Skeletal muscle satellite cell (primary cell): Measurements from ENCODE around the gene CSN2.
"Not testable (repeated sequence)": the region's sequence is repeated elsewhere in the genome, so short reads cannot be mapped to it uniquely, and the experiment has no call there.

ENCODE experiments used
- H3K27me3 ChIP-seq: 2 replicates; pipeline ENCODE4 v1.7.0; 2013; ENCODE audit warnings: low read length; ENCODE audit not compliant: control insufficient read depth, insufficient read depth
- H3K36me3 ChIP-seq: 2 replicates; pipeline ENCODE4 v1.7.0; 2013; ENCODE audit warnings: mild to moderate bottlenecking, control low read depth, low read length; ENCODE audit not compliant: insufficient read depth
- H3K4me1 ChIP-seq: 2 replicates; pipeline ENCODE4 v1.7.0; 2013; ENCODE audit warnings: low read length; ENCODE audit not compliant: control insufficient read depth, insufficient read depth
- H3K4me2 ChIP-seq: 2 replicates; pipeline ENCODE4 v1.7.0; 2013; ENCODE audit warnings: mild to moderate bottlenecking, low read length
- H3K4me3 ChIP-seq: 2 replicates; pipeline ENCODE4 v1.7.0; 2013; ENCODE audit warnings: low read length
- H3K9ac ChIP-seq: 2 replicates; pipeline ENCODE4 v1.7.0; 2013; ENCODE audit warnings: mild to moderate bottlenecking, low read depth, low read length, moderate library complexity
- H3K9me3 ChIP-seq: replicated peaks from 2 replicates; pipeline ENCODE4 v1.7.0; 2013; ENCODE audit warnings: mild to moderate bottlenecking, control low read depth, low read length

The CSN2 gene

GRCh38 chr4:69970071-69970470, 4.5 kb upstream of the CSN2 start:
- Histone ChIP-seq H3K4me2 (no peak overlapping the region), H3K36me3 (no peaks in the 10 kb centered on the region), H3K27me3 (no peaks in the 10 kb centered on the region), H3K9me3 (no peaks in the 10 kb centered on the region), H3K4me1 (no peaks in the 10 kb centered on the region), H3K9ac (no peak overlapping the region), H3K4me3 (no peak overlapping the region)

GRCh38 chr4:69957209-69957608, 8.3 kb downstream of the CSN2 start:
- Histone ChIP-seq H3K4me3 (no peak overlapping the region), H3K4me1 (no peaks in the 10 kb centered on the region), H3K4me2 (no peak overlapping the region), H3K9ac (no peak overlapping the region), H3K36me3 (no peaks in the 10 kb centered on the region), H3K27me3 (no peaks in the 10 kb centered on the region), H3K9me3 (no peaks in the 10 kb centered on the region)

GRCh38 chr4:69951602-69952001, 13.9 kb downstream of the CSN2 start:
- no peaks in the 10 kb centered on the region for H3K36me3 ChIP-seq

GRCh38 chr4:69936566-69936965, 29.0 kb downstream of the CSN2 start:
- no peaks in the 10 kb centered on the region for H3K9me3 ChIP-seq
- H3K36me3 ChIP-seq = no peaks in the 10 kb centered on the region
- no peaks in the 10 kb centered on the region for H3K27me3 ChIP-seq
- H3K4me2 ChIP-seq = no peak overlapping the region
- no peaks in the 10 kb centered on the region for H3K4me1 ChIP-seq
- H3K9ac ChIP-seq = no peak overlapping the region
- no peak overlapping the region for H3K4me3 ChIP-seq

More at GRCh38 chr4:69951602-69952001, 13.9 kb downstream of the CSN2 start:
- no peaks in the 10 kb centered on the region for H3K27me3 ChIP-seq
- H3K4me2 ChIP-seq = no peak overlapping the region
- no peak overlapping the region for H3K9ac ChIP-seq
- no peaks in the 10 kb centered on the region for H3K9me3 ChIP-seq
- H3K4me1 ChIP-seq = no peaks in the 10 kb centered on the region
- H3K4me3 ChIP-seq = no peak overlapping the region

- Histone ChIP-seq H3K36me3 (no peaks in the 10 kb centered on the region), H3K4me2 (no peak overlapping the region), H3K4me3 (no peak overlapping the region), H3K9me3 (no peaks in the 10 kb centered on the region), H3K4me1 (no peaks in the 10 kb centered on the region), H3K27me3 (no peaks in the 10 kb centered on the region), H3K9ac (no peak overlapping the region)
These were observed 31.4 kb downstream of the CSN2 start for GRCh38 chr4:69934150-69934549.

- no peak within 1 kb of the TSS for H3K4me2 ChIP-seq
- no peak within 1 kb of the TSS for H3K9ac ChIP-seq
These were observed 34.8 kb downstream of the CSN2 start, which contains the start of gene CSN1S1 for GRCh38 chr4:69930768-69931167. TSS of gene CSN1S1 (plus strand) at chr4:69931068. CDS start at chr4:69932556, 1,488 bp downstream.

GRCh38 chr4:69923782-69924410, 41.6 kb downstream of the CSN2 start:
- not testable (repeated sequence) for H3K4me2 ChIP-seq, H3K9ac ChIP-seq, H3K27me3 ChIP-seq, H3K9me3 ChIP-seq, H3K36me3 ChIP-seq, H3K4me1 ChIP-seq, H3K4me3 ChIP-seq

More at GRCh38 chr4:69930768-69931167, 34.8 kb downstream of the CSN2 start, which contains the start of gene CSN1S1:
- no peaks in the 10 kb centered on the region for H3K27me3 ChIP-seq
- no peaks in the 10 kb centered on the region for H3K4me1 ChIP-seq
- no peaks in the 10 kb centered on the region for H3K9me3 ChIP-seq
- H3K4me3 ChIP-seq = no peak within 1 kb of the TSS
- H3K36me3 ChIP-seq = no peaks in the 10 kb centered on the region

- Histone ChIP-seq H3K9ac (no peak overlapping the region), H3K4me3 (no peak overlapping the region), H3K27me3 (no peaks in the 10 kb centered on the region), H3K9me3 (no peaks in the 10 kb centered on the region), H3K4me1 (no peaks in the 10 kb centered on the region), H3K4me2 (no peak overlapping the region), H3K36me3 (no peaks in the 10 kb centered on the region)
These were observed 44.7 kb downstream of the CSN2 start for GRCh38 chr4:69920874-69921273.

- Histone ChIP-seq H3K9me3 (no peaks in the 10 kb centered on the region), H3K4me2 (no peak overlapping the region), H3K36me3 (no peaks in the 10 kb centered on the region), H3K4me3 (no peak overlapping the region), H3K4me1 (no peaks in the 10 kb centered on the region), H3K9ac (no peak overlapping the region), H3K27me3 (no peaks in the 10 kb centered on the region)
These were observed 55.3 kb downstream of the CSN2 start for GRCh38 chr4:69910016-69910782.

- Histone ChIP-seq H3K9ac (no peak overlapping the region), H3K9me3 (no peaks in the 10 kb centered on the region), H3K4me2 (no peak overlapping the region), H3K4me3 (no peak overlapping the region), H3K36me3 (no peaks in the 10 kb centered on the region), H3K4me1 (no peaks in the 10 kb centered on the region), H3K27me3 (no peaks in the 10 kb centered on the region)
These were observed 56.3 kb downstream of the CSN2 start for GRCh38 chr4:69909195-69909594.

GRCh38 chr4:69907151-69907550, 58.4 kb downstream of the CSN2 start:
- Histone ChIP-seq H3K4me2 (no peak overlapping the region), H3K9me3 (peaks cover 3% of the 10 kb centered on the region), H3K9ac (no peak overlapping the region), H3K36me3 (no peaks in the 10 kb centered on the region), H3K4me3 (no peak overlapping the region), H3K27me3 (no peaks in the 10 kb centered on the region), H3K4me1 (no peaks in the 10 kb centered on the region)
